HG03571 (cell line): ENCODE results near the gene SALL3.
"Not testable (repeated sequence)": the region's sequence is repeated elsewhere in the genome, so short reads cannot be mapped to it uniquely, and the experiment has no call there.

Experiments used
- ATAC-seq: cut with Tn5 transposase; IDR thresholded peaks from one replicate; pipeline ENCODE4 v1.9.1; 2021; ENCODE audit not compliant: unreplicated experiment

SALL3 gene

DNA sequence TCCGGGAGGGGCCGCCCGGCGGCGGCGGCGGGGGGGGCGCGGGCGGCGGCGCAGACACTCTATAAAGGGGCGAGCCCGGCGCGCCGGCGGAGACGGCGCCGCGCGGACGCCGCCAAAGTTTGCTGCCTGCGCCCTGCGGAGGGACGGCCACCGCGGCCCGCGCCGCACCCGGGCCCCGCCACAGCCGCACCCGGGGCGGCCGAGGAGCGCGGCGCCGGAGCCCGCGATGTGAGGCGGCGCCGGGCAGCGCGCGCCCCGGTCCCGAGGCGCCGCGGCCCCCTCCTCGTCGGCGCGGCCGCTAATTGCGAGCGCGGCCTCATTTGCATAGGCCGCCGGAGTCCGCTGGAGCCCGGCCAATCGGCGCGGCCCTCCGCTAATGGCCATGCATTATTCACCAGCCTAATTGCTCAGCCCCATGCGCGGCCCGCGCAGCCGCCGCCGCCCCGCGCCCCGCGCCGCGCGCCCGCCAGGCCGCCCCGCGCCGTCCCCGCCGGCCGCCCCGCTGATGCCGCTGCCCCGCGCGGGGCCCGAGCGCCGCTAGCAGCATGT lies at the start of gene SALL3:
Gene SALL3 (plus strand): TSS at position 89 of the 549 bp plus-strand sequence. CDS start 457 bp downstream, at position 546.
- ATAC-seq: no peak

- ATAC-seq: no peak
Measured at GRCh38 chr18:78932281-78932680, 47.3 kb upstream of the SALL3 start.

- no peak for ATAC-seq
Measured at GRCh38 chr18:78934003-78934402, 45.6 kb upstream of the SALL3 start.

DNA sequence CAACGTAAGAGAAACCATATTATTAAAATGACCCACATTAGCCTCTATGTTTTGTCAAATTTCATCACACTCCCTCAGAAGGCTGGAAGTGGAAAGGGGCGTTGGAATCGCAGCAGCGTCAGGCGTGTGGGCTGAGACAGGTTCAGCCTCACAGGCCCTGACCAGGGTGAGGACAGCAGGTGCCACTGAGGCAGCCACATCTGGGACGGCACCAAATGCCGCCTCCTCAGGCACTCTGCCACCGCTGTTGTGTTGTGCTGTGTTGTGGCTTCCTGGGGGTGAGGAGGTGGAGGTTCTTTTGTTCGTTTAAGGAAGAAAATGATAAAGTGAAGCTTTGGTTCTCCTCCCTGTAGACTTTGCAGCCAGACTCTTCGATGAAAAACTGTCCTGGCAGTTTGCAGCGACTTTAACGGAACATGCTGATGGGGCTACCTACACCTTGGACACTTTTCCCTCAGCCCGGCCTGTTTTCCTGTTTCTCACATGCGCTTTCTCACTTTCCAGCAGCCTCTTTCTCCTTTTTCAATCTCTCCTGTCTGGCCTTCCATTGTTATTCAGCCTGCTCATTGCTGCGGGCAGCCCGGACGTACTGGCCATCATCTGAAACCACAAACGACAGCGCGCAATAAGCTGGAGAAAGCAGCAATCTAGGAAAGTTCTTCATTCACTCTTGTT lies 44.9 kb upstream of the SALL3 start:
- ATAC-seq: no peak

GRCh38 chr18:78935406-78935805 lies 44.2 kb upstream of the SALL3 start:
- no peak for ATAC-seq

DNA sequence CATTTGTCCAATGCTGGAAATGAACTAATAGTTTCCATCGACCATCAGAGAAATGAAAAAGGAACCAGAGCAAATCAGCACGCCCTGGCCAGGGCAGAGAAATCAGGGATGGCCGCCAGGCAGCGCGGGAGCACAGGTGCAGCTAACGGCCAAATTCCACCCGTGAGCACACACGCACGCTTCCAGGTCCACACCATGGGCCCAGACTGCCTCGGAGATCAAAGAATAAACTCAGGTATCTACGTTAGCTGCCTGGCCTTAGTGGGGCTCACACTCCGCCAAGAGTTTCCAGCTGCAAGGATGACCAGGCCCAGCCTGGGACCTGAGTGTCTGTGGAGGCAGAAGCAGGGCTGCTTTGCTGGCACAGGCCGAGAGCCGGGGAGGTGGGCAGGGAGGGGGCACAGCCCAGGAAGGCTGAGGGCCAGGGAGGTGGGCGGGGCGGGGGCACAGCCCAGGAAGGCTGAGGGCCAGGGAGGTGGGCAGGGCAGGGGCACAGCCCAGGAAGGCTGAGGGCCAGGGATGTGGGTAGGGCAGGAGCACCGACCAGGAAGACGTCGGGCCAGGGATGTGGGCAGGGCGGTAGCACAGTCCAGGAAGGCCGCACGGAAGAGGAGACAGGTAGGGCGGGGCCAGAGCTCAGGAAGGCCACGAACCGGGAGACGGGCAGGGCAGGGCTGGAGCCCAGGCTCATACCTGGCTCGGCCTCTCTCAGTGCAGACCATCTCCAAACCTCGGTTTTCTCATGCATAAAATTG lies 43.2 kb upstream of the SALL3 start:
- ATAC-seq: no peak

- ATAC-seq: no peak
Measured at GRCh38 chr18:78937166-78937565, 42.5 kb upstream of the SALL3 start.

DNA sequence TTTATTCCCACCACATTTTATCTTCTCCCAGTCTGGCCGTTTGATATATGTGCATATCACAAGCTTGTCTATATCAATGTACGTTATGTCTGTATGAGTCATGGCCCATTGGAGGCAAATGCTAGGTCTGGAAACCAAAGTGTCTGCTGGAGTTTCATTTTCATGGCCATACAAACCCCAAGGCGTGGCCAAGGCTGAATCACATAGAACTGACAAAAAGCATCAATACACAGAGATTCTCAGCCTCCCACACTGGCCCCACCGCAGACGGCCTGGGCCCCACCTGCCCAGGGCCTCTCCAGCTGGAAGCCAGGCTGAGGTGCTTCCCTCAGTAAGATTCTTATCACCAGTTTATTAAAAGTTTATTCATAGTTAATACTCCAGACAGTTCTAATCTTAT lies 40.5 kb upstream of the SALL3 start:
- ATAC-seq: no peak

- no peak for ATAC-seq
Measured at GRCh38 chr18:78939734-78940494, 39.7 kb upstream of the SALL3 start.

DNA sequence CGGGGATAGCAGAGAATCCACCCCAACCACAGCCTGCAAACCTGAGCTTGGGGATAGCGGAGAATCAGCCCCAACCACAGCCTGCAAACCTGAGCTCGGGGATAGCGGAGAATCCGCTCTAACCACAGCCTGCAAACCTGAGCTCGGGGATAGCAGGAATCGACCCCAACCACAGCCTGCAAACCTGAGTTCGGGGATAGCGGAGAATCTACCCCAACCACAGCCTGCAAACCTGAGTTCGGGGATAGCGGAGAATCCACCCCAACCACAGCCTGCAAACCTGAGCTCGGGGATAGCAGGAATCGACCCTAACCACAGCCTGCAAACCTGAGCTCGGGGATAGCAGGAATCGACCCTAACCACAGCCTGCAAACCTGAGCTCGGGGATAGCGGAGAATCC lies 37.4 kb upstream of the SALL3 start:
- not testable (repeated sequence) for ATAC-seq

DNA sequence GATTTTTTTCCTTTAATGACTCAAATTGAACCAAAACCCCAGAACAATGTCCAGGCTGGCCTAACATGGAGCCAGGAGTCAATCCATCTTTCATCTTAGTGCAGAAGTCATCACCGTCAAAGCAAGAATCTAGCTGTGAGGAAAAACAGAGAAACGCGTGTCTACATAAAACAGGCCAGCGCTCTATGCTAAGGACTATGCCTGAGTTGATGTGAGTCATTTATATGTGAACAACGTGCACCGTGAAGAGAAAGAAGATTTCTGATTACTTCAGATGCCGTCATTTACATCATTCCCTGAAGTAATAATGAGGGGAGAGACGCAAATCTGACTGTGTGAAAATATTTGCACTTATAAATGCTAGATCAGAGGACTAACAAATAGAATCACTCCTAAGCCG lies 34.0 kb upstream of the SALL3 start:
- ATAC-seq: no peak

DNA sequence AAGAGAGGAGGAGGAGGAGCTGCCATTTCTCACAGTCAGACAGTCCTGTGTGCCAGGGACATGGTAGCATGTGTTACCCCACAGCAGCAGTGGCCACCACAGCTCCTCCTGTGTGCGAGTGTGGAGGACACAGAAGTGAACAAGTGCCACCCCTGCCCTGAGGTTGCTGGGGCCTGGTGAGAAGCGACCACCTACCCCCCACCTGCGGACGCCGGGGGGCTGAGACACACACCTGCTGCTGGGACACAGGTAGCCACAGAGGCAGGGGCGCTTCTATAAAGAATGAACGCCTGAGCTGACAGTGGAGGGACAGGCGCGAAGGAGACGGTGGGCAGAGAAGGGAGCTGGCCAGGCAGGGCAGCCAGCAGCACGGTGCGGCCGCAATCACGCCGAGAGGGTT lies 32.3 kb upstream of the SALL3 start:
- no peak for ATAC-seq

DNA sequence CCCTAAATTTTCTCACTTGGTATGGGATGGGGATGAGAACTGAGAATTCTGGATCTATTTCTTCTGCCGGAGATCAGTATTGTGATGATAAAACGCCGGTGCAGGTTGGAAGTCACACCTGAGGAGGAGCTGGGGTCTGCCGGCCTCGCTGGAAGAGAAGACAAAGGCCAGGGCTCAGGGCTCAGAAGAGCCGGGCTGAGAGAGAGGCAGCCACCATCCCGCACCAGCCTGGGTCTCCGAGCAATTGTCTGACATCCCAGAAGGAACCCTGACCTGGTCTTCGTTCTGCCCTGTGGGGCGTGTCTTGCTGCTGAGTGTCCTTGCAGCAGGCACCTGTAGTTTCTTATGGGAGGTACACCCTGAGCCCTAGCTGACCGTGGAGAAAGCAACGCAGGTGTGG lies 31.4 kb upstream of the SALL3 start:
- no peak for ATAC-seq

DNA sequence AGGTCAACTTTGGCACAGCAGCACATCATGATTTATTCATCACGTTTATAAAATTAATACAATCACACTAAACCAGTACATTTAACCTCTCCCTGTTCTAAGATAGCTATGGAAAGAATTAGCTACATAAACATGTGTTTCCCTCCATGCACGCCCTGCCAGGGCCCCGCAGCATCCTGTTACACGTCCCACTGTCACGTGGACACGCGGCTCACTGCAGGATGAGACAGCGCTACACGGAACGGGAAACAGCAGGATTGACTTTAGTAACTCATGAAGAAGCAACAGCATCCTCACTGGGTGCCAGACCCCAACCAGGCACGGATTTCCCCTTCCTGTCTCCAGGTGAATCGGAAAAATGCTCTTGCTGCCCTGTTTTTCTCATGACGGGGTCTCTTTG lies 30.9 kb upstream of the SALL3 start:
- ATAC-seq: no peak

- no peak for ATAC-seq
Measured at GRCh38 chr18:78949216-78949615, 30.4 kb upstream of the SALL3 start.

GRCh38 chr18:78950386-78950785 lies 29.2 kb upstream of the SALL3 start:
- no peak for ATAC-seq

DNA sequence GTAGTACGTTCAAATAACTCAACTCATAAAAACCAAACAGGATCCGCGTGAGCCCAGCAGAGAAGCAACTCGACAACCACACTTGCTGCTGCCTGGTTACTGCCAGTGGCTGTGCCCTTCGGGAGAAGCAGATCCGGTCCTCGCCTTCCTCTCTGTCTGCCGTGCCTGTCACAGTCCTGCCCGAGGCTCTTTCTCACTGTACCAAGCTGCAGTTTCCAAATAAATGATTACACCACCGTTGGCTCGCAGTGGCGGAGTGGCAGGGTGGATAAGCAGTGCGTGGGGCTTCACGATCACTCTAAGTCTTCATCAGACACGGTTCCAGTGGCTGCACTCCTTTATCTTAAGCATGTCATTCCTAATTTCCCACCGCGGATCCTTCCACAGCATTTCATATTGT lies 26.1 kb upstream of the SALL3 start:
- ATAC-seq: no peak

DNA sequence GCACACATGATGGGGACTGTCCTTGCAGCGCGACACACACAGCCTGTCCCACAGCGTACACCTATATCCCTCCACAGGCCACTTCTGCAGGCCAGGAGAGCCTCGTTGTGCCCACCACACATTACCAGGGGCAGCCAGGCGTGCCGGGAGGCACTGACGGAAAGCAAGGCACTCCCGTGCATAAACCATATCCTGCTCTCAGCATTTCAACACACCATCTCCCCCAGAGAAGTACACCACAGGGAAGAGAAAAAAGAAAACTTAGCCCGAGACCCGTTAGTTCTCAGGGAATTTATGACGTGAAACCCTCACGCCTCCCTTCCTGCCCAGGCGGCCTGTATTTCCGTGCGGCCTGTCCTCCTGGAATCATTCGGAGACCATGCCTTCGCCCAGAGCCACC lies 24.6 kb upstream of the SALL3 start:
- no peak for ATAC-seq

GRCh38 chr18:78957140-78957539 lies 22.5 kb upstream of the SALL3 start:
- ATAC-seq: no peak

DNA sequence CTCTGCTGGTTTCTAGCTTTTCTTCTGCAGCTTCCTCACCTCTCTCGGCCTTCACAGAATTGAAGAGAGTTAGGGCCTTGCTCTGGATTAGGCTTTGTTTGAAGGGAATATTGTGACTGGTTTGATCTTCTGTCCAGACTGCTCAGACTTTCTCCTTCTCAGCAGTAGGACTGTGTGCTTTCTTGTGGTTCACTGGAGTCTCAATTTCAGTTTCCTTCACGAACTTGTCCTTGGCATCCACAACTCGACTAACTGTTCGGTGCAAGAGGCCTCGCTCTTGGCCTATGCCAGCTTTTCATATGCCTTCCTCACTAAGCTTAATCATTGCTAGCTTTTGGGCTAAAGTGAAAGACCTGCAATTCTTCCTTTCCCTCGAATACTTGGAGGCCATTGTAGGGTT lies 18.9 kb upstream of the SALL3 start:
- no peak for ATAC-seq

DNA sequence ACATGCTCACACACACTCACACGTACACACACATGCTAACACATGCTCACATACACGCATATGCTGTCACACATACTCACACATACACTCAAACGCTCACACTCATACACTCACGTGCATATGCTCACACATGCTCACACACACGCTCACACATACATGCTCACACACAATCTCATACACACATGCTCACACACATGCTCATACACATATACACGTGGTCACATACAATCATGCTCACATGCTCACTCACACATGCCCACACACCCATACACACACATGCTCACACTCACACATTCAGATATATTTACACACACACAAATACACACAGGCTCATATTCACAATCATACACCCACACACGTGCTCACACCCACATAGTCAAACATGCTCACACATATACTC lies 17.5 kb upstream of the SALL3 start:
- no peak for ATAC-seq

GRCh38 chr18:78964727-78965126 lies 14.9 kb upstream of the SALL3 start:
- not testable (repeated sequence) for ATAC-seq
